Lower leg skin (tissue), 3 donors: Measurements from ENCODE around the gene PACRG.

Experiments used
- CTCF ChIP-seq, 3 donors: fragments of 450-650 bp; IDR thresholded peaks; one replicate each; pipeline ENCODE4 v1.5.1; 2016; ENCODE audit warnings: antibody characterized with exemption in 3 of 3, mild to moderate bottlenecking in 3 of 3, moderate library complexity in 2 of 3
- POLR2A ChIP-seq, 2 donors: fragments of 450-650 bp; IDR thresholded peaks; one replicate each; pipeline ENCODE4 v1.6.1; 2016 to 2017; ENCODE audit warnings: antibody characterized with exemption in 2 of 2, mild to moderate bottlenecking in 1 of 2, moderate library complexity in 1 of 2

GRCh38 chr6:162887981-162888689 lies 160.4 kb downstream of the PACRG start:
- TF ChIP-seq POLR2A (IDR thresholded peaks at IDR 0.05): no peak
- no peak for TF ChIP-seq CTCF (IDR thresholded peaks at IDR 0.05)
